Testis (tissue), 2 donors: ENCODE results near the gene LKAAEAR1.

Source experiments
- CTCF ChIP-seq, 3 experiments: fragments of 450-650 bp in 2 of 3; fragments of 200-600 bp in 1 of 3; sonication (generic) in 1 of 3; IDR thresholded peaks; one replicate each; pipeline ENCODE4 v1.5.1; 2016 to 2019; ENCODE audit warnings: antibody characterized with exemption in 3 of 3, mild to moderate bottlenecking in 2 of 3, moderate library complexity in 1 of 3
- POLR2A ChIP-seq: fragments of 450-650 bp; IDR thresholded peaks from one replicate; pipeline ENCODE4 v1.6.1; 2017; ENCODE audit warnings: antibody characterized with exemption, mild to moderate bottlenecking, moderate library complexity

GRCh38 chr20:64095927-64096326 is 11.7 kb upstream of the LKAAEAR1 start:
- TF ChIP-seq CTCF (IDR thresholded peaks at IDR 0.05) = no peak
- no peak for TF ChIP-seq POLR2A
